Measurements from ENCODE around the gene FBXL13. TPM values are rescaled to one million over a fixed set of nuclear protein-coding genes. Genes with fewer than 3 reads are reported as not detected.

FBXL13 gene
- total RNA-seq, 2 experiments from 2014 or later = 1.6 to 2.0 TPM

GRCh38 chr7:102813191-102814024 is 261.2 kb downstream of the FBXL13 start:
- Histone ChIP-seq H3K4me2 (ENCODE audit: low read length) (no peak overlapping the region), H3K36me3 (ENCODE audit: insufficient read depth, low read length) (no peaks in the 10 kb centered on the region), H3K4me3 (ENCODE audit: low read depth, low read length, poor library complexity, severe bottlenecking) (no peak overlapping the region), H3K9me2 (ENCODE audit: insufficient read depth, low read length) (no peaks in the 10 kb centered on the region), H3K9me3 (ENCODE audit: low read length) (no peaks in the 10 kb centered on the region), H3K4me1 (ENCODE audit: insufficient read depth, low read length, poor library complexity, severe bottlenecking) (no peaks in the 10 kb centered on the region), H2AFZ (ENCODE audit: low read length) (no peak overlapping the region), H3K79me2 (ENCODE audit: insufficient read depth, low read depth, low read length) (no peaks in the 10 kb centered on the region), H3K27ac (ENCODE audit: low read depth, low read length, poor library complexity, severe bottlenecking) (no peak overlapping the region), H4K20me1 (ENCODE audit: insufficient read depth, low read length) (no peaks in the 10 kb centered on the region)
- ChIA-PET CTCF (ENCODE audit: unreplicated experiment) (no interaction called here), POLR2A (interaction anchor here (0.6 kb wide), 1 partner anchor 1273 kb away, joined by 3 read pairs; no protein-coding TSS in a partner anchor)
- intact Hi-C loops (cut with micrococcal nuclease; ENCODE audit: unreplicated experiment) = no loop called here
- BruUV-seq (replicated peaks) = no TSS peak
- TF ChIP-seq EZH2phosphoT487 (IDR thresholded peaks at IDR 0.05; ENCODE audit: borderline replicate concordance, low read depth, low read length) = no peak
- TF ChIP-seq CTCF (conservative IDR thresholded peaks at IDR 0.05; ENCODE audit: low read length) = no peak
- DNase-seq (ENCODE audit: low spot score) = no peak

DNA sequence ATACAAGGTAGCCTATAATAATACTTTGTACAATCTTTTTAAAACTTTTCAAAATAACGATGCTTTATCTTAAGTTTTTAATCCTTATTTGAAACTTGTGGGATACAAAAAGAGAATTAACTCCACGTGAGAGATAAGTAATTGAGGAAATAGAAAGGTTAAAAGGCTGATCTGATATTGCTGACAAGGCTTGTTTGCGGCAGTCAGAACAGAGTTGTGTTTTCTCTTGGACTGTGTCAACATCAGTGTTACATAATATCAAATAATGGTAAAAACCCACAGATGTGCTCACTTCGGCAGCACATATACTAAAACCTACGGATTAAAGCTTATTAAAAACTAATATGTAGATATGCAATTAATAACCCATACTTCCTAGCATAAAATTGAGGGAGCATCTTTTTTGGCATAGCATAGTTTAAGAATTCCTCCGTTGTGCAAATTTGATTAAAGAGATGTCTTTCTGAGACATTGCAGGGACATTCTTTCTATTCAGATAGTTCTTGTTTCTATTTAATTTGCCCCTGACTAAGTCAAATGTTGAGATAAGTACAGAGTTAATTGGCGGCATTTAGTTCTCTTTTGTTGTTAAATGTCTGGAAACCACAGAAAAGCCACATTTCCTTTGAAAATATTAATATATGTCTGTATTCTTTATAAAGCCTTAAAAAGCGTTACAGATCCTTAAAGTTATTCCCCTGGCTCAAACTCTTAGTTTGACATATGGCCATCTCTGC is 262.5 kb downstream of the FBXL13 start:
- ChIA-PET CTCF (ENCODE audit: unreplicated experiment) (no interaction called here), POLR2A (no interaction called here)
- intact Hi-C loops (cut with micrococcal nuclease; ENCODE audit: unreplicated experiment) = no loop called here
- Histone ChIP-seq H3K4me1 (ENCODE audit: insufficient read depth, low read length, poor library complexity, severe bottlenecking) (no peaks in the 10 kb centered on the region), H3K79me2 (ENCODE audit: insufficient read depth, low read depth, low read length) (no peaks in the 10 kb centered on the region), H3K36me3 (ENCODE audit: insufficient read depth, low read length) (no peaks in the 10 kb centered on the region), H3K4me3 (ENCODE audit: low read depth, low read length, poor library complexity, severe bottlenecking) (no peak overlapping the region), H3K9me3 (ENCODE audit: low read length) (no peaks in the 10 kb centered on the region), H2AFZ (ENCODE audit: low read length) (no peak overlapping the region), H3K9me2 (ENCODE audit: insufficient read depth, low read length) (no peaks in the 10 kb centered on the region), H3K4me2 (ENCODE audit: low read length) (no peak overlapping the region), H3K27ac (ENCODE audit: low read depth, low read length, poor library complexity, severe bottlenecking) (no peak overlapping the region), H4K20me1 (ENCODE audit: insufficient read depth, low read length) (no peaks in the 10 kb centered on the region)
- BruUV-seq (replicated peaks) = no TSS peak
- TF ChIP-seq EZH2phosphoT487 (IDR thresholded peaks at IDR 0.05; ENCODE audit: borderline replicate concordance, low read depth, low read length) (no peak), CTCF (conservative IDR thresholded peaks at IDR 0.05; ENCODE audit: low read length) (no peak)
- DNase-seq (ENCODE audit: low spot score) = no peak

Data from OCI-LY7 (cell line).